MM.1S (cell line): ENCODE data around the gene TNN.

ENCODE experiments used
- DNase-seq: peaks from one replicate; pipeline ENCODE4 v3.0.0-alpha.2; 2015
- H2AFZ ChIP-seq: fragments of 300-600 bp; sonication (generic); 2 replicates; pipeline ENCODE4 v1.6.0; 2016; ENCODE audit warnings: antibody characterized with exemption, low read length
- H3F3A ChIP-seq: fragments of 300-600 bp; sonication (generic); 2 replicates; pipeline ENCODE4 v1.6.1; 2016; ENCODE audit warnings: mild to moderate bottlenecking, antibody characterized with exemption, low read length, moderate library complexity, mixed read lengths; ENCODE audit not compliant: insufficient read depth
- H3K27ac ChIP-seq: fragments of 300-600 bp; sonication (generic); 2 replicates; pipeline ENCODE4 v1.5.1; 2016; ENCODE audit warnings: mild to moderate bottlenecking, low read length
- H3K27me3 ChIP-seq: fragments of 300-600 bp; sonication (generic); replicated peaks from 2 replicates; pipeline ENCODE4 v1.6.0; 2016; ENCODE audit warnings: low read length; ENCODE audit not compliant: insufficient read depth
- H3K36me3 ChIP-seq: fragments of 300-600 bp; sonication (generic); replicated peaks from 2 replicates; pipeline ENCODE4 v1.6.1; 2016; ENCODE audit warnings: mild to moderate bottlenecking, low read length, mixed read lengths; ENCODE audit not compliant: insufficient read depth
- H3K4me1 ChIP-seq: fragments of 300-600 bp; sonication (generic); 2 replicates; pipeline ENCODE4 v1.6.1; 2016; ENCODE audit warnings: low read length, mixed read lengths
- H3K4me2 ChIP-seq: fragments of 300-600 bp; sonication (generic); 2 replicates; pipeline ENCODE4 v1.6.0; 2016; ENCODE audit warnings: low read depth, low read length
- H3K4me3 ChIP-seq: fragments of 300-600 bp; sonication (generic); 2 replicates; pipeline ENCODE4 v1.5.1; 2016; ENCODE audit warnings: low read length, mixed read lengths
- H3K79me2 ChIP-seq: fragments of 300-600 bp; sonication (generic); 2 replicates; pipeline ENCODE4 v1.6.1; 2016; ENCODE audit warnings: mixed run types, low read length, mixed read lengths
- H3K9ac ChIP-seq: fragments of 300-600 bp; sonication (generic); 2 replicates; pipeline ENCODE4 v1.6.1; 2016; ENCODE audit warnings: low read length, mixed read lengths
- H3K9me2 ChIP-seq: fragments of 300-600 bp; sonication (generic); replicated peaks from 2 replicates; pipeline ENCODE4 v1.6.1; 2016; ENCODE audit warnings: mild to moderate bottlenecking, low read length, mixed read lengths; ENCODE audit not compliant: insufficient read depth
- H3K9me3 ChIP-seq: fragments of 300-600 bp; sonication (generic); replicated peaks from 2 replicates; pipeline ENCODE4 v1.6.1; 2016; ENCODE audit warnings: mild to moderate bottlenecking, low read length, mixed read lengths; ENCODE audit not compliant: insufficient read depth
- H4K20me1 ChIP-seq: fragments of 300-600 bp; sonication (generic); 2 replicates; pipeline ENCODE4 v1.6.1; 2016; ENCODE audit warnings: mild to moderate bottlenecking, low read length, moderate library complexity, mixed read lengths; ENCODE audit not compliant: insufficient read depth
- CTCF ChIP-seq: fragments of 300-600 bp; sonication (generic); IDR thresholded peaks from 2 replicates; pipeline ENCODE4 v1.5.1; 2016; ENCODE audit warnings: antibody characterized with exemption, low read length, mixed read lengths
- EZH2 ChIP-seq: fragments of 300-600 bp; sonication (generic); optimal IDR thresholded peaks from 2 replicates; pipeline ENCODE3; 2017; ENCODE audit warnings: low read depth, mild to moderate bottlenecking, antibody characterized with exemption, low read length, mixed read lengths
- EZH2phosphoT487 ChIP-seq: fragments of 300-600 bp; sonication (generic); IDR thresholded peaks from 2 replicates; pipeline ENCODE4 v1.6.1; 2018; ENCODE audit warnings: antibody characterized with exemption, low read length

The TNN gene

GRCh38 chr1:175024773-175025172, 42.9 kb upstream of the TNN start:
- Histone ChIP-seq H3K9ac (no peak overlapping the region), H3K36me3 (no peaks in the 10 kb centered on the region), H3K9me2 (no peaks in the 10 kb centered on the region), H3K4me1 (peaks cover 12% of the 10 kb centered on the region), H3K27ac (no peak overlapping the region), H3K27me3 (no peaks in the 10 kb centered on the region), H3K4me3 (no peak overlapping the region), H3F3A (peaks cover 11% of the 10 kb centered on the region), H3K9me3 (no peaks in the 10 kb centered on the region), H2AFZ (no peak overlapping the region), H3K4me2 (no peak overlapping the region), H4K20me1 (no peaks in the 10 kb centered on the region), H3K79me2 (peaks cover 35% of the 10 kb centered on the region)
- TF ChIP-seq CTCF (no peak), EZH2 (no peak), EZH2phosphoT487 (no peak)
- DNase-seq, result no peak

GRCh38 chr1:175033953-175034352, 33.7 kb upstream of the TNN start:
- Histone ChIP-seq H3K9ac (no peak overlapping the region), H3K4me3 (no peak overlapping the region), H3K9me3 (no peaks in the 10 kb centered on the region), H4K20me1 (no peaks in the 10 kb centered on the region), H3K9me2 (no peaks in the 10 kb centered on the region), H3K79me2 (no peaks in the 10 kb centered on the region), H3K36me3 (no peaks in the 10 kb centered on the region), H3K27ac (no peak overlapping the region), H3K4me2 (no peak overlapping the region), H2AFZ (no peak overlapping the region), H3K4me1 (peaks cover 7% of the 10 kb centered on the region), H3F3A (peaks cover 5% of the 10 kb centered on the region), H3K27me3 (no peaks in the 10 kb centered on the region)
- no peak for TF ChIP-seq CTCF
- no peak for TF ChIP-seq EZH2phosphoT487
- TF ChIP-seq EZH2, result no peak
- no peak for DNase-seq

DNA sequence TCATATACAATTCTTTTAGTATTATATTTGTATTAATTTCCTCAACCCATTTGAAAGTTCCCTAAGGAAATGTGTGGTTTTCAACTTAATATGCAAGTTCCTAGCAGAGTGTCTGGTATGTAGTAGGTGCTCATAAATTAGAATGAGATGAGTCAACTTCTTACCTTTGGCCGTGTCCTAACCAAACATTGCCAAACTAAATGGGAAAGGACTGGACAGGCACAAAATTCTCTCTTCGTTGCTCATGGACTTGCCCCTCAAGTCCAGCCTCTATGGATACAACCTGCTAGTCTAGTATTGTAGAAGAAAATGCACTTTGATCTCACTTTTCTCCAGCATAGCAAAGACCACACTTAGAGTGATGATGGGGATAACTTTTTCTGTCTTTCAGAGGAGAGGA, 32.9 kb upstream of the TNN start:
- H4K20me1 ChIP-seq, result no peaks in the 10 kb centered on the region
- H3K36me3 ChIP-seq, result no peaks in the 10 kb centered on the region
- no peak overlapping the region for H3K4me3 ChIP-seq
- H3K27me3 ChIP-seq, result no peaks in the 10 kb centered on the region
- TF ChIP-seq CTCF (no peak), EZH2phosphoT487 (no peak), EZH2 (no peak)
- no peaks in the 10 kb centered on the region for H3K4me1 ChIP-seq
- no peak overlapping the region for H3K27ac ChIP-seq
- no peak for DNase-seq
- H3K4me2 ChIP-seq, result no peak overlapping the region
- no peaks in the 10 kb centered on the region for H3K9me3 ChIP-seq
- no peak overlapping the region for H2AFZ ChIP-seq
- no peak overlapping the region for H3K9ac ChIP-seq
- no peaks in the 10 kb centered on the region for H3F3A ChIP-seq
- no peaks in the 10 kb centered on the region for H3K79me2 ChIP-seq
- H3K9me2 ChIP-seq, result no peaks in the 10 kb centered on the region
